ENCODE data around the gene LAMP1.

DNA sequence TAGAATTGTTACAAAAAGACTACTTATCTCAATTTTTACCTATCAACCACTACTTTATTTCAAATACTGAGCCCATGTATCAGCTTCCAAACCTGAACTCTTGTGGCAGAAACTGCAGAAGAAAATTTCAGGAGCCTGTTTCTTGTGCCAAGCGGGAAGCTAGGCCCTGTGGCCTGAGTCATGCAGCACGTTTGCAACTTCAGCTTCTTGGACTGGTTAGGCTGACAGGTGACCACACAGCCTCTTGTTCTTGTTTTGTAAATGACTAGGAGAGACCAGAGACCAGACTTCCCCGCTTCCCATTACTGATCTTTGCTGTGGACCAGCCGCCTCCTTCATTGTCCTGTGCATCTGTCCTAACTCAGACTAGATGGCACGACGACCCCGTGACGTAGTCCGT lies 3.4 kb upstream of the LAMP1 start:
- TF ChIP-seq POLR2AphosphoS5 (IDR thresholded peaks at IDR 0.05) = no peak
- TF ChIP-seq, protein P1, sequence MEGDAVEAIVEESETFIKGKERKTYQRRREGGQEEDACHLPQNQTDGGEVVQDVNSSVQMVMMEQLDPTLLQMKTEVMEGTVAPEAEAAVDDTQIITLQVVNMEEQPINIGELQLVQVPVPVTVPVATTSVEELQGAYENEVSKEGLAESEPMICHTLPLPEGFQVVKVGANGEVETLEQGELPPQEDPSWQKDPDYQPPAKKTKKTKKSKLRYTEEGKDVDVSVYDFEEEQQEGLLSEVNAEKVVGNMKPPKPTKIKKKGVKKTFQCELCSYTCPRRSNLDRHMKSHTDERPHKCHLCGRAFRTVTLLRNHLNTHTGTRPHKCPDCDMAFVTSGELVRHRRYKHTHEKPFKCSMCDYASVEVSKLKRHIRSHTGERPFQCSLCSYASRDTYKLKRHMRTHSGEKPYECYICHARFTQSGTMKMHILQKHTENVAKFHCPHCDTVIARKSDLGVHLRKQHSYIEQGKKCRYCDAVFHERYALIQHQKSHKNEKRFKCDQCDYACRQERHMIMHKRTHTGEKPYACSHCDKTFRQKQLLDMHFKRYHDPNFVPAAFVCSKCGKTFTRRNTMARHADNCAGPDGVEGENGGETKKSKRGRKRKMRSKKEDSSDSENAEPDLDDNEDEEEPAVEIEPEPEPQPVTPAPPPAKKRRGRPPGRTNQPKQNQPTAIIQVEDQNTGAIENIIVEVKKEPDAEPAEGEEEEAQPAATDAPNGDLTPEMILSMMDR (IDR thresholded peaks at IDR 0.05) = no peak
- TF ChIP-seq POLR2A (IDR thresholded peaks at IDR 0.05; ENCODE audit: low read depth) = no peak
